GM21528 (cell line): ENCODE data around the gene GYS1.
A peak's percentile ranks its signal among the peaks of the same experiment; 100 is the strongest.
"Not testable (repeated sequence)": the region's sequence is repeated elsewhere in the genome, so short reads cannot be mapped to it uniquely, and the experiment has no call there.

ENCODE experiments used
- ATAC-seq: cut with Tn5 transposase; IDR thresholded peaks from one replicate; pipeline ENCODE4 v1.9.1; 2021; ENCODE audit warnings: mild to moderate bottlenecking, moderate library complexity; ENCODE audit not compliant: unreplicated experiment, low FRiP score

Gene GYS1

DNA sequence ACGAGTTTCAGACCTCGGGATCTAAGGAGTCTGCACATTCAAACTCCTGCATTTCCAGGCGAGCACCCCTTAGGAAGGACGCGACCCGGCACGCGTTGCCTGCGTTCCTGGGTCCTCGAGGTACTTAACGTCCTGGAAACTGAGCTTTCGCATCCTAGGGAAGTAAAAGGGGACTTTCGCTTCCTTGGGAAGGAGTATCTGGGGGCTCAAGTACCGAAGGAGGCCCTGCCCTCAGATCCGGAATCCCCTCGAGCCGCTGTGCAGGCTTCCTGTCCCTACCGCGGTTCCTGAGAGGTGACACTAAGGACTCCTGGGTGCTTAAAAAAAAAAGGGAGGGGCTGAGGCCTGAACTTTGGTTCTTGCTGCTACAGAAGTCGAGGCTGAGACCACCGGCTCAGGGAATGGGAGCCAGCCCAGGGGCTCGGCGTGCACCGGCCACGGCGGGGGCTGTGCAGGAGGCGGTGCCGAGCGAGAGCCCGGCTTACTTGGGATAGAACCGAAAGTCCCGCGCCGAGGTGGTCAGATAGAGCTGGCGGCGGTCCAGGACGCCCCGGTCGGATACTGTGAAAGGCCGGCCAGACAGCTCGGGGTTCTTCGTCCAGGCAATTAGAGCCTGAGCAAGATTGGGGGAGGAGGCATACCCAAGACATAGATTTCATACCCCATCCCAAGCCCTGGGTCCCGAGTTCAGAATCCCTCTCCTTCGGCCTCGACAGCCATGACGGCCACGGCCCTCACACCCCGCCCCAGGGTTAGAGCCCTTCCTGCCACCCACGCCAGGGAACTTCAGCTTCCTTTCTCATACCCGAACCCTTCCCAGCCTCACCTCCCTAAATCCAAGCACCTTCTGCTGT is 25.5 kb upstream of the GYS1 start:
- ATAC-seq, result not testable (repeated sequence)

- ATAC-seq, result no peak
These were observed 24.7 kb upstream of the GYS1 start for GRCh38 chr19:49017666-49018351.

DNA sequence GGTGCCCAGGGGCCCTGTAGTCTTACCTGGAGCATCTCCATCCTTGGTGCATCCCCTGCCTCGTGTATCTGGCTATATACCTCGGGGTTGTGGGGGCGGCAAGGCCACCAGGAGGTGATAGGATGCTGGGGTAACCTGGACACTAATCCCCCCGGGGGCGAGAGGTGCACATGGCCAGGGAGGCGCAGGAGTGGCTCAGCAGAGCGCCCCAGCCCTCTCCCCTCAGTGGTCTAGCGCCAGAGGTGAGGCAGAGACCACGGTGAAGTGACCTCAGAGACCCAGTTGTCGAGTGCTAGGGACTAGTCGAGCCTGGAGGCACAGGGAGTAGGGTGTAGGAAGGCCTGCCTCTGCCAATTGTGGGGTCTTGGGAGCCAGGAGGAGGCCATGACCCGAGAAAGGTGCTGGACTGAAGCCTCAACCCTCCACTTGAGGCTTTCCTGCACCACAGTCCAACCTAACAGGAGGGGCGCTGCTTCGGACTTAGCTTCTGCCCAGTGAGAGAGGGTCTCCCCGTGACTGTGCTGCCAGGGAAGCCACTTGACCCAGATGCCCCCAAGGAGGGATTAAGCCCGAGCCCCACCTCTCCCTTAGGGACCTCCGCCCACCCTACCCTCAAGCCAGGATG is 24.0 kb upstream of the GYS1 start, which contains the start of gene LHB:
TSS of gene LHB (minus strand) at position 51 of the 625 bp plus-strand sequence. CDS start at position 41, 10 bp downstream.
- no peak for ATAC-seq

DNA sequence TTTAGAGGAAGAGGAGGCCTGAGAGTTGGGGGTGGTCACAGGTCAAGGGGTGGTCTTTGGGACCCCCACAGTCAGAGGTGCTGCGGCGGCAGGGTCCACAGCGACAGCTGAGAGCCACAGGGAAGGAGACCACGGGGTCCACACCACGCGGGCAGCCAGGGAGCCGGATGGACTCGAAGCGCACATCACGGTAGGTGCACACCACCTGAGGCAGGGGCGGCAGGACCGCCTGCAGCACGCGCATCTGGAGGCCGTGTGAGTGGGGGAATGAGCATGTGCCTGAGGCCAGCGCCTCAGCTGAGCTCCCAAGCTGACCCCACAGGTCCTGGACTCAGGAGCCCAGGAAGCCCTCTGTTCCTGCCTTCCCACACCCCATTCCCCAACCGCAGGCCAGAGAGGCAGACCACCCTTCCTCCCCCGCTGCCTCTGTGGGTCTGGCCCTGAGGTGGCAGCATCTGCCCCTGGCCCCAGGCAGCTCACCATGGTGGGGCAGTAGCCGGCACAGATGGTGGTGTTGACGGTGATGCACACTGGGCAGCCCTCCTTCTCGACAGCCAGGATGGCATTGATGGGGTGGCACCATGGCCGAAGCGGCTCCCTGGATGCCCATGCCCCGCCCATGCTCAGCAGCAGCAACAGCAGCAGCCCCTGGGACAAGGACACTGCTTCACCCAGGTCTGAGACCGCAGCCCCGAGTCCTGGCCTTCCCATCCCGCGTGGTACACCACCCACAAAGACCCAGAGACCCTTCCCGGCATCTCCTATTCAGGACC is 23.1 kb upstream of the GYS1 start:
- ATAC-seq, result no peak

DNA sequence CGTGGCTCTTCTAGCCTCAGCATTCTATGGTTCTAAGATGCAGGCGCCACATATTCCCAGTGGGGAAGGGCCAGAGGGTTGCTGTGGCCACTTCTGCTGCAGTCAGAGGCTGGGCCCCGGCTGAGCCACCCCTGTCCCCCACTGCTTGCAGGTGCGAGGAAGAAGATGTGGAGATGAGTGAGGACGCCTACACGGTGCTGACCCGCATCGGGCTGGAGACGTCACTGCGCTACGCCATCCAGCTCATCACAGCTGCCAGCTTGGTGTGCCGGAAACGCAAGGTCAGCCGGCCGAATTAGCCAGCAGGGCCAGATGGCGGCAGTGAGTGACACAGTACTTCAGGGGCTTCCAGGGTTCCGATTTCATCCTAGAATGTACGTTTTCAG is 21.8 kb upstream of the GYS1 start:
- ATAC-seq, result no peak

DNA sequence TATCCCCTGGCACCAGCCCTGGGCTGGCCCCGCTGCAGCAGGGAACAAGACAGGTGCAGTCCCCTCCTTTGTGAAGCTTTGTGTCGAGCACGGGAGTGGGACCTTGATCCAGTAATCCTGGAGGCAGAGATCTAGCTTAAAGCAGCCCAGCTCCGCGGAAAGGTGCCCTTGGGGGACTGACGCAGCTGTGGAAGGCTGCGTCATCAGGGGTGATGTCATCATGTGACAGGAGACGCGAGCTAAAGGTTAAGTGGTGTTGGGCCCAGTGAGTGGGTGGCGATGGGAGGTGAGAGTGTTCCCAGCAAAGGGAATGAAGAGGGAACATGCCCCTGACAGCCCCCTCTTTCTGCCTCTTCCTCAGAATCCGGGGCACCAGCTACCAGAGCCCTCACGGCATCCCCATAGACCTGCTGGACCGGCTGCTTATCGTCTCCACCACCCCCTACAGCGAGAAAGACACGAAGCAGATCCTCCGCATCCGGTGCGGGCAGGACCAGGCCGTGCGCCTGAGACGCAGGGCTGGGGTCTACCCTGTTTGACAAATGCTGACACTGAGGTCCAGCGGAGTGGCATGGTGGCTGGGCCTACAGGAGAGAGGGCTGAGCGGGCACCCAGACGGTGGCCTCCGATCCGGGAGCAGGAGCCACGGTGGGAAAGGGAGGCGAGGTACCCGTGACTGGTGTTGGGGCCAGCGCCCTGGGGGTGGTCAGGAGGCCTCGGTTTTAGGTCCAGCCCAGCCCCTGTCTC is 21.2 kb upstream of the GYS1 start:
- ATAC-seq, result no peak

DNA sequence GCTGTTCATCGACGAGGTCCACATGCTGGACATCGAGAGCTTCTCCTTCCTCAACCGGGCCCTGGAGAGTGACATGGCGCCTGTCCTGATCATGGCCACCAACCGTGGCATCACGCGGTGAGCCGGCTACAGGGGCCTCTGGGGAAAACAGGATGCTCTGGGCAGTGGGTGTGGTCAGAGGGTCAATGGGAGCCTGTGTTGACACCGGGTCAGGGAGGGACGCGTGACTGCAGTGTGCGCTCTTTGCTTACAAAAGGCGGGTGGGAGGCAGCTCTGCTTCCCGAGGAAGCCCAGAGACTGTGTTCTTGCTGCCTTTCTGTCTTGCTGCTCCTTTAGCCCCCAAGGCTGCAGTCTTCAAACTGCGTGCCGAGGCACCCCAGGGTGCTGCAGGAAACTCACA is 18.1 kb upstream of the GYS1 start:
- ATAC-seq, result no peak

DNA sequence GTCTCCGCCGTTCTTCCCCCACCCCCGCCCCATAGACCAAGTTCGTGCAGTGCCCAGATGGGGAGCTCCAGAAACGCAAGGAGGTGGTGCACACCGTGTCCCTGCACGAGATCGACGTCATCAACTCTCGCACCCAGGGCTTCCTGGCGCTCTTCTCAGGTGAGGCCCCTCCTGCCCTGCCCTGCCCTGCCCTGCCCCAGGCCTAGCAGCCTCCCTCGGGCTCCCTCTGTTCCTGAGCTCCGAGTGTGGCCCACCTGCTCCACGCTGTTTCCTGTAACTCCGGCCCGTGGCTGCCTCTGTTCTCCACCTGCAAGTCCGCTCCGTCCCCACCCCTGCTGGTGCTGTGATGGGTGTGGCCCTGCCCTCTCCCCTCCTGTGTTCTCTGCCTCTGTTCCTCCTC is 17.3 kb upstream of the GYS1 start:
- ATAC-seq, result no peak

DNA sequence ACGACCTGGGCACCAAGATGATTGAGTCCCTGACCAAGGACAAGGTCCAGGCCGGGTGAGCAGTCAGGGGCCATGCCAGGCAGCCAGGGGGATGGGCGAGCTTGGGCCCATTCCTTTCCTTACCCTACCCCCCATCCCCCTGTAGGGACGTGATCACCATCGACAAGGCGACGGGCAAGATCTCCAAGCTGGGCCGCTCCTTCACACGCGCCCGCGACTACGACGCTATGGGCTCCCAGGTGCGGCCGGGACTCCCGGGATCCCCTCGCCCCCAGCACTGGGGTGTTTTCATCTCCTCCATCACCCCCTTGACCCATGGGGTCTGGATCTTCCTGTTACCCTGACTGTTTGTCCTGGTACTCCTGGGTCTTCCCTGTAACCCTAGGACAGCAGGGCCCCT is 16.7 kb upstream of the GYS1 start:
- no peak for ATAC-seq

- ATAC-seq, result no peak
These were observed 13.8 kb upstream of the GYS1 start for GRCh38 chr19:49006905-49007304.

DNA sequence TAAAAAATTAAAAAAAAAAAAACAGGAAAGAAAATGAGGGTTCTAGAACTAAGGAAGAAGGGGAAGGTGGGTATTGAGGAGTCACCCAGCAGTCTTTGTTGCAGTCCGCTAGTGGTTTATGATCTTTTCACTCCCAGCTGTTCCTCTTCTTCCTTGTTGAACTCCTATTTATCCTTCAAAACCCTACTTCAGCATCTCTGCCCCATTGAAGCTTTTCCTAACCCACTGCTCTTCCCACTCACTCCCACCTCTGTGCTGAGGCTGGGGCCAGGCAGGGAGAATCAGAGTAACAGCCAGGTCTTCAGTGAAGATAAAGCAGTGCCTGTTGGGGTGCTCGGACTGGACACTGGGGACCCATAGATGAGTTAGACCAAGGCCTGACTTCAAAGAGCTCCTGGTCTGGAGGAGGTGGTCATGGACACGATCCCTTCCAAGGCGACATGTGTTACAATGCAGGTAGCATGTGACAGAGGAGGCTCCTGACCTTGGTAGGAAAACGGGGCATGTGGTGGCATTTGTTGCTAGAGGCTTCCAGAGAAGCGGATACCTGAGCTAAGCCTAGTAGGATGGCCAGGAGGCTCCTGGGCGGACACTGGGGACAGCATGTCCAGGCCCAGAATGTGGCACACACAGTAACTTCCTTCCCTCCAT is 12.0 kb upstream of the GYS1 start:
- no peak for ATAC-seq

DNA sequence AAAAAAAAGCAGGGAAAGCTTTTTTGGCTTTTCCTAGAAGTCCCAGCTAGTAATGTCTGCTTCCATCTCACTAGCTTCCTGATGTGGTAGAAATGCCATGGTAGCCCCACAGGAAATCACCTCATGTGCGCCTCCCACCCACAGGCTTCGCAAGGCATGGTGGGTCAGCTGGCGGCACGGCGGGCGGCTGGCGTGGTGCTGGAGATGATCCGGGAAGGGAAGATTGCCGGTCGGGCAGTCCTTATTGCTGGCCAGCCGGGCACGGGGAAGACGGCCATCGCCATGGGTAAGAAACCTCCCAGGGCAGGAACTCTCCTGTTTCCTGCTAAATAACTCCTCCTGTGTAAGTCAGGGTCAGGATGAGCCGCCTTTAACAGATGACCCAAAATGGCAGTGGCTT is 11.0 kb upstream of the GYS1 start:
- ATAC-seq, result no peak

DNA sequence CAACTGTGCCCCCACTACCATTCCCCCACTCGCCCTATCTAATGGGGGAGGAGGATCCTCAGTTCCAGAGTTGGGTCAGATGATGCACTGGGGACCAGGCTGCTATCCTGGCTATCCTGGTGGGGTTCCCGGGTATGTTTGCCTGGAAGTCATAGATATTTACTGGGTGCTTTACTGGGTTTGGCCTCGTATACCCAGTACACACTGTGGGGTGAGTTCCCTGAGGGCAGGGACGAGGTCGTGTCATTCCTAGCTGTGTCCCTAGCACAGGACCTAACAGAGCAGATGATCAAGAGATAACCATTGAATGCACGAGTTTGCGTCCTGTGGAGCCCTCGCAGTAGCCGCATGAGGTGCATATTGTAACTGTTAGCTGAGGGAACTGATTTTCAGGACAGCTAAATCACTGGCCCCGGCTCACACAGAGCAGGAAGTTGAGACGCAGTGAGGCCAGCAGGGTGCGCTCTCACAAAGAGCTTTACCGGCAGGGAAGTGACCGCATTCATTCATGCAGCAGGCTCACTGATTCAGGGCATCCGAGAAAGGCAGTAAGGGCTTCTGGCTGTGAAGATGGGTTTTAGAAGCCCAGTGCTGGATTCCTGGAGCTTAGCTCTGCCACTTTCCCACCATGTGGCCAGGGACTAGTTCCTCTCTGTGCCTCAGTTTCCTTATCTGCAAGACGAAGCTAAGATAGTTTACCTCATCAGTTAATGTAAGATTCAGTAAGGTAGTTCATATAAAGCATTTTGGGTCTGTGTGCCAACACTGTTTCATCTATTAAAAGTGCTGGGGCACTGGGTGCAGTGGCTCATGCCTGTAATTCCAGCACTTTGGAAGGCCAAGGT is 6.6 kb upstream of the GYS1 start:
- ATAC-seq, result no peak

GRCh38 chr19:48997972-48998371 is 4.9 kb upstream of the GYS1 start:
- no peak for ATAC-seq

GRCh38 chr19:48994035-48994386 is 902 bp upstream of the GYS1 start:
- ATAC-seq, result no peak

DNA sequence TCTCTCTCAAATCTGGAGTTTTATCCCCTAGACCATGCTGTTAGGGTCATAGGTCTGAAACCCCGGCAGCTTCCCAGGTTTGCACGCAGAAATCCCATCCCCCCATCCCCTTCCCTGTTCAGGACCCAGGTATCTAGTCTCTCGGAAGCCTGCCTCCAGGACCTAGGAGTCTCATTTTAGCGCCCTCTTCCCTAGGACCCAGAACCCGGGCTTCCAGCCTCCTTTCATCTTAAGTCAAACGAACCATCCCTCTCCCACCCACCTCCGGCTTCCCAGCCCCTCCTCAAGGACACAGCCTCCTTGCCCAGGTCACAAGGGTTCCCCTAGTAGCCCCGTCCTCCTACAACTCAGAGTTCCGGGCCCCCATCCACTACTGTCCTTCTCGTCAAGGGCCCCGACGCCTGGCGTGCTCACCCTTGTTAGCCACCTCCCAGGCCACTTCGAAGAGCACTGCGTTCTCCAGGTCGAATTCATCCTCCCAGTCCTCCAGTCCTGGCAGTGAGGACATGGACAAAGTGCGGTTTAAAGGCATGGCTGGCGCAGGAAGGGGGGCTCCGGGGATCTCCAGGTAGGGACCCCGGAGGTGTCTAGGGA is 431 bp downstream of the GYS1 start:
- peak; percentile 5 for ATAC-seq

- no peak for ATAC-seq
These were observed 1.1 kb downstream of the GYS1 start for GRCh38 chr19:48991873-48992580.
